GM23338 (cell line): Measurements from ENCODE around the gene NBAS.

Experiments
- CTCF ChIP-seq, 2 experiments: fragments of 200-600 bp in 1 of 2; sonication (generic) in 1 of 2; conservative IDR thresholded peaks; 2 replicates each; pipeline versions ENCODE4 v1.5.1 to v1.6.1; 2016 to 2017; ENCODE audit warnings: antibody characterized with exemption in 2 of 2, low read depth in 2 of 2, mild to moderate bottlenecking in 2 of 2, moderate library complexity in 1 of 2
- EZH2 ChIP-seq: fragments of 200-600 bp; sonication (generic); IDR thresholded peaks from one replicate; pipeline ENCODE4 v1.8.0; 2017; ENCODE audit warnings: antibody characterized with exemption, mild to moderate bottlenecking, low read depth; ENCODE audit not compliant: unreplicated experiment
- POLR2AphosphoS5 ChIP-seq: IDR thresholded peaks from 2 replicates; pipeline ENCODE4 v1.6.1; 2016; ENCODE audit warnings: antibody characterized with exemption, low read depth
- REST ChIP-seq: IDR thresholded peaks from one replicate; pipeline ENCODE4 v1.6.1; 2018; ENCODE audit warnings: antibody characterized with exemption; ENCODE audit not compliant: unreplicated experiment

GRCh38 chr2:15127876-15128275, 433.3 kb downstream of the NBAS start:
- TF ChIP-seq CTCF (conservative IDR thresholded peaks at IDR 0.05; ENCODE audit: low read depth in 2 of 2) (no peak), EZH2 (no peak), REST (no peak), POLR2AphosphoS5 (no peak)
